HG02973 (cell line): ENCODE data around the gene DEFB121.
"Not testable (repeated sequence)": the region's sequence is repeated elsewhere in the genome, so short reads cannot be mapped to it uniquely, and the experiment has no call there.

Source experiments
- ATAC-seq: cut with Tn5 transposase; IDR thresholded peaks from one replicate; pipeline ENCODE4 v1.9.1; 2021; ENCODE audit warnings: moderate library complexity; ENCODE audit not compliant: unreplicated experiment

DEFB121 gene

GRCh38 chr20:31364272-31364671 lies 41.7 kb downstream of the DEFB121 start:
- ATAC-seq: not testable (repeated sequence)

GRCh38 chr20:31363295-31363694 lies 42.7 kb downstream of the DEFB121 start:
- no peak for ATAC-seq

- no peak for ATAC-seq
Observed at GRCh38 chr20:31355981-31356380, 50.0 kb downstream of the DEFB121 start.
